Mucosa of descending colon (tissue), 3 donors: Measurements from ENCODE around the gene OR2T6. TPM values are rescaled to one million over a fixed set of nuclear protein-coding genes. Genes with fewer than 3 reads are reported as not detected.
A peak's percentile ranks its signal among the peaks of the same experiment; 100 is the strongest.
"Not testable (repeated sequence)": the region's sequence is repeated elsewhere in the genome, so short reads cannot be mapped to it uniquely, and the experiment has no call there.

Experiments
- ATAC-seq: fragments of 200-7000 bp; cut with Tn5 transposase; one replicate; pipeline ENCODE4 v1.9.1; 2020; ENCODE audit warnings: mild to moderate bottlenecking, moderate library complexity
- DNase-seq, 3 donors: peaks; one replicate each; pipeline ENCODE4 v3.0.0-alpha.2; 2020
- H3K36me3 ChIP-seq: fragments of 200-600 bp; one replicate; pipeline ENCODE4 v1.8.0; 2021; ENCODE audit warnings: low read depth, mild to moderate bottlenecking
- H3K4me1 ChIP-seq: fragments of 200-600 bp; one replicate; pipeline ENCODE4 v1.8.0; 2021; ENCODE audit warnings: low read depth, mild to moderate bottlenecking
- H3K4me3 ChIP-seq: fragments of 200-600 bp; one replicate; pipeline ENCODE4 v1.8.0; 2021; ENCODE audit warnings: mild to moderate bottlenecking
- H3K9me3 ChIP-seq: fragments of 200-600 bp; one replicate; pipeline ENCODE4 v1.8.0; 2021; ENCODE audit warnings: mild to moderate bottlenecking
- intact Hi-C, 2 donors: fragments of 100-400 bp; cut with DNase I in 1 of 2; cut with micrococcal nuclease in 1 of 2; formaldehyde crosslinking; loops; one replicate each; pipeline versions ENCODE4 v1.11.0 to v1.11.1; 2022; cut with DNase I, micrococcal nuclease
- total RNA-seq, 3 donors: library from RNA; stranded (reverse); fragmentation: NEBNext Ultra II Directional in 2 of 3; extraction: Animal tissue kit (Norgen Biotek cat#: 25700) in 2 of 3; gene quantifications; one replicate each; pipeline versions ENCODE4 v1.2.1 to v1.2.4, GENCODE V29; 2021 to 2023
- TF ChIP-seq, protein P1 (sequence below): fragments of 200-600 bp; IDR thresholded peaks from one replicate; pipeline ENCODE4 v1.8.0; 2022; ENCODE audit warnings: antibody characterized with exemption, mild to moderate bottlenecking
- donor health status: DM: no; HTN: no; CAD: no; lungs with moderate emphysema.
- donor health status: DM: no; HTN: no; CAD: no.
- donor health status: DM: no; HTN: yes; CAD: no.

OR2T6 gene
- total RNA-seq, 3 donors from 2014 or later = not detected

DNA sequence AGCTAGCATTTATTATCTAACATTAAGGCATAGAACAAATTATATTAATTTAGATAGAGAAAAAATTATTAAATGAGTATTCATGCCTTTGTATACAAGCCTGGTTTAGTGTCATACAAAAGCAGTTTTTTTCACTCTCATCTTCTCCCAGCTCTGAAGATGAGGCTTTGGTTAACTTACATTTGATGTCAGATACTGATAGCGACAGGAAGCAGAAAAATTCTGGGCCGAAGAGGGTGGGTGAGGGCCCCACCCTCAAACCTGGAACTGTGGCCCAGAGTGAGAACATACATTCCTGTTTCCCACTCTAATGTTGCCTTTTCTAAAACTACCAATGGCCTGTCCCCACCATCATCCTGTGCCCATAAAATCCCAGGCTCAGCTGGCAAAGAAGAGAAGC, 42.3 kb downstream of the OR2T6 start:
- no peaks in the 10 kb centered on the region for H3K4me1 ChIP-seq
- H3K4me3 ChIP-seq = no peak overlapping the region
- no peaks in the 10 kb centered on the region for H3K36me3 ChIP-seq
- intact Hi-C loops = no loop called here
- TF ChIP-seq, protein P1, sequence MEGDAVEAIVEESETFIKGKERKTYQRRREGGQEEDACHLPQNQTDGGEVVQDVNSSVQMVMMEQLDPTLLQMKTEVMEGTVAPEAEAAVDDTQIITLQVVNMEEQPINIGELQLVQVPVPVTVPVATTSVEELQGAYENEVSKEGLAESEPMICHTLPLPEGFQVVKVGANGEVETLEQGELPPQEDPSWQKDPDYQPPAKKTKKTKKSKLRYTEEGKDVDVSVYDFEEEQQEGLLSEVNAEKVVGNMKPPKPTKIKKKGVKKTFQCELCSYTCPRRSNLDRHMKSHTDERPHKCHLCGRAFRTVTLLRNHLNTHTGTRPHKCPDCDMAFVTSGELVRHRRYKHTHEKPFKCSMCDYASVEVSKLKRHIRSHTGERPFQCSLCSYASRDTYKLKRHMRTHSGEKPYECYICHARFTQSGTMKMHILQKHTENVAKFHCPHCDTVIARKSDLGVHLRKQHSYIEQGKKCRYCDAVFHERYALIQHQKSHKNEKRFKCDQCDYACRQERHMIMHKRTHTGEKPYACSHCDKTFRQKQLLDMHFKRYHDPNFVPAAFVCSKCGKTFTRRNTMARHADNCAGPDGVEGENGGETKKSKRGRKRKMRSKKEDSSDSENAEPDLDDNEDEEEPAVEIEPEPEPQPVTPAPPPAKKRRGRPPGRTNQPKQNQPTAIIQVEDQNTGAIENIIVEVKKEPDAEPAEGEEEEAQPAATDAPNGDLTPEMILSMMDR = no peak
- H3K9me3 ChIP-seq = peaks cover 37% of the 10 kb centered on the region
- DNase-seq (no peak), ATAC-seq (no peak)

DNA sequence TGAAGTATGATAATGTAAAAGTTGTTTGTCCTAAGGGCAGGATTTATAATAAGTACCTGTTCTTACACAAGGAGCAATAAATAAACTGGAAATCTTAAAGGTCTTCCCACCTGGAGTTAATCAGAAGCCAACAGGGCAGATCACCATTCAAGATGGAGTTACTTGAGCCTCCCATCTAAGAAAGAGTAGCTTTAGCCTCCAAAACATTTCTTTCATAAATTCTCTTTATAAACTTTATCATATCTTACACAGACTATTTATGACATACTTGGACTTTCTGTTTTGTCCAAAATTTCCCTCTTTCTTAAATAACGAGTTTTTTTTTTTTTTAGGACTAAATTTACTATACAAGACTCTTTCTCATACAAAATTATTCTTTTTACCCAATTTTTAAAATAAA, 45.8 kb downstream of the OR2T6 start:
- DNase-seq (no peak), ATAC-seq (no peak)
- Histone ChIP-seq H3K4me1 (no peaks in the 10 kb centered on the region), H3K4me3 (no peak overlapping the region), H3K9me3 (peaks cover 40% of the 10 kb centered on the region), H3K36me3 (no peaks in the 10 kb centered on the region)
- TF ChIP-seq, protein P1 = no peak
- intact Hi-C loops = no loop called here

DNA sequence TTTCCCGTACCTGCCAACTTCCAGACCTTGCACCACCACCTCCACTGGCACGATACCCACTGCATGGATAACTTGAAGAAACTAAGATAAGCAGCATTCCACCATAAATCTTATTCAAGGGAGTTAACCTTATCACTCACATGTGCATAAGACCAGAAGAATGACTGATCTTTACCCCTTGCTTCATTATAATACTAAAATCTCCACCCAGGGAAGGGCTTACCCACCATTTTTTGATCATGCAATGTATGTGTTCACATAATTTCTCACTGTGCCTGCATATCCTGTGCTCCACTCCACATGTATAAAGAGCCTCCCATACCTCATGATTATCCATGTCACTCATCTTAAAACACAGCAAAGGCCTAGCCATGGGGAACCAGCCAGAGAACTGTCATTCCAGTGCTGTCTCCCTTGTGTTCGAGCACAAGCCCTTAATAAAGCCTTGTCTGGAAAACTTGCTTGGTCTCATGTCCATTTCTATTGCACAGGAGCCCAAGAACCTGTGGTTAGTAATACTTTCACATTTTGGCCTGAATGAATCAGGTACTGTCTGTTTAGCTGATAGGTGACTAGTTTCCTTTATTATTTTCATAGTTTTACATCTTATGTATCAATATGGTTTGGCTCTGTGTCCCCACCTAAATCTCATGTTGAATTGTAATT, 52.1 kb downstream of the OR2T6 start:
- not testable (repeated sequence) for ATAC-seq

DNA sequence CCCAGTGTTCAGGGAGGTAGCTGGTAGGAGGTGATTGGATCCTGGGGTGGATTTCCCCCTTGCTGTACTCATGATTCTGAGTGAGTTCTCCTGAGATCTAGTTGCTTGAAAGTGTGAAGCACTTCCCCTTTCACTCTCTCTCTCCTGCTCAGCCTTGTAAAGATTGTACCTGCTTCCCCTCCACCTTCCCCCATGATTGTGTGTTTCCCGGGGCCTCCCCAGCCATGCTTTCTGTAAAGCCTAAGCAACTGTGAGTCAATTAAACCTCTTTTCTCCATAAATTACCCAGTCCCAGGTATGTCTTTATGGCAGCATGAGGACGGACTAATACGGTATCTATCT, 52.6 kb downstream of the OR2T6 start:
- DNase-seq, ATAC-seq, H3K4me1 ChIP-seq, H3K36me3 ChIP-seq, H3K4me3 ChIP-seq, H3K9me3 ChIP-seq, intact Hi-C loops: not testable (repeated sequence)

More for the DNA sequence above, 52.1 kb downstream of the OR2T6 start:
- intact Hi-C loops, H3K4me3 ChIP-seq, H3K36me3 ChIP-seq, H3K9me3 ChIP-seq, DNase-seq, H3K4me1 ChIP-seq: not testable (repeated sequence)

DNA sequence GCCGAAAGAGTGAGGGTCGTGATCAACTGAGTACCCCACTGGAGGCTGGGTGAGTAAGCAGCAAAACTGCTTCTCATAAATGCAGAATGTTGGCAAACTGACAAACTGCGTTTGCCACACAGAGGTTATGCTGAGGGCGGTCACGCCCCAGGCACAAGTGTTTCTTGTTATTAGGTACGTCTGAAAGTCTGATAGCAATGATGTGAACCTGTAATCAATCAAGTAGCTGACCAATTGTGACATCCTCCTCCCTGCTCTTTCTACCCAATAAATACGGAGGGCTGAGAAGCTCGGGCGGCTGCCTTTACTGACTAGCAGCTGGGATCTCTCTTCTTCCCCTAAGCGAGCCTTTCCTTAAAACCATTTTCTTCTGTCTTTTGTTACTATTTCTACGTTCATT, 56.1 kb downstream of the OR2T6 start:
- DNase-seq, ATAC-seq, H3K9me3 ChIP-seq, H3K4me3 ChIP-seq, intact Hi-C loops, H3K4me1 ChIP-seq, H3K36me3 ChIP-seq: not testable (repeated sequence)

DNA sequence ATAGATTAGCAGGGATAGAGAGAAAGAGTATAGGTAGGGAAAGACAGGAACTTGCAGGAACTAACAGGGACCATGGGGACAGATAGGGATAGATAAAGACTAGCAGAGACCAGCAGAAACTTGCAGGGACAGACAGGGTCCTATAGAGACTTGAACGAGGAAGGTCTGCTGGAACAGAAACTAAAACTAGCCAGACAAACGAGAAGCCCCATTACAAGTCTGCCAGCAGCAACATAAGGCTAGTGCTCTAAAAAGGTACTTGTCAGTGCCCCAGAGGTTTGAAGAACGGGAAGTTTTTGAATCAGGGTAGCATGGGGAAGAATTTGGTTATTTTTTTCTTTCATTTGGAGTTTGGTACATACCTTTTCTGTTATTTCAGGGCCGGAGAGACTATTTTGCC, 56.7 kb downstream of the OR2T6 start:
- DNase-seq, H3K36me3 ChIP-seq, H3K4me3 ChIP-seq, H3K9me3 ChIP-seq, intact Hi-C loops, H3K4me1 ChIP-seq, ATAC-seq: not testable (repeated sequence)

DNA sequence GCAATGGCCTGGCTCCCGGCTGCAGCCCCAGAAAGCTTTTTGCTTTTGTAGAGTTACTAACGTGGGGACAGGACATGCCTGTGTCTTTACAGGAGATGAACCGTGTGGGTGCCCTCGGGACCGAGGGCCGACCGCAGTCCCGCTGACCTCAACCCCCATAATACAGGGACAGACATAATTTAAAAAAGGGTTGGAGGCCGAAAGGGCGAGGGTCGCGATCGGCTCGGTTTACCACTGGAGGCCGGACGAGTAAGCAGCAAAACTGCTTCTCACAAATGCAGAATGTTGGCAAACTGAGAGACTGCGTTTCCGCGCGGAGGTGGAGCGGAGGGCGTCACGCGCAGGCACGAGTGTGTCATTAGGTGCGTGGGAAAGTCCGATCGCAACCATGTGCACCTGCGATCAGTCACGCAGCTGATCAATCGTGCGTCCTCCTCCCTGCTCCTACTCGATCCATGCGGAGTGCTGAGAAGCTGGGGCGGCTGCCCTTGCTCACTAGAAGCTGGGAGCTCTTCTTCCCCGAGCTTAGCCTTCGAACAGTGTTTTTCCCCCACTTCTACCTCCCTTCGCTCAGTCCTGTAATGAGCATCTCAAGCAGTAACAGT, 58.4 kb downstream of the OR2T6 start:
- intact Hi-C loops, H3K4me3 ChIP-seq, H3K9me3 ChIP-seq, ATAC-seq, H3K4me1 ChIP-seq, H3K36me3 ChIP-seq: not testable (repeated sequence)
- peak in 1 of 3 donors; percentile 34 for DNase-seq

DNA sequence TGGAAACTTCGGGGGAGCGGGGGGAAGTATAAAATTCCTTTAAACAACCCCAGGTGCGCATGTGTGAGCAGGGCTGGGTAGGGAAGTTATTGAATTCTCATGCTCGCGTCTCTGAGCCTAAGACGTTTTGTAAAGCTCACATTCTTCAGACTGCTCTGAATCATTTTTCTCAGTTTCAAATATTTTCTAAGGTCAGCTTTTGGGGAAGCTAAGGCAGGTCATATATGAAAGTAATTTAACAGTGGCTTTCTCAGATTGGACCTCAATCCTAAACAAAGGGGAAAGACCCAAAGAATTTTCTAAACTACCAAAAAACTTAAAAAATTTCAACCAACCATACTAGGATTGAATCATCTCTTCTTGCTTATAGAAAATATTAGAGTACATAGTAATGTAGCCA, 59.4 kb downstream of the OR2T6 start:
- intact Hi-C loops, H3K4me3 ChIP-seq, H3K36me3 ChIP-seq, H3K9me3 ChIP-seq, DNase-seq, H3K4me1 ChIP-seq, ATAC-seq: not testable (repeated sequence)

DNA sequence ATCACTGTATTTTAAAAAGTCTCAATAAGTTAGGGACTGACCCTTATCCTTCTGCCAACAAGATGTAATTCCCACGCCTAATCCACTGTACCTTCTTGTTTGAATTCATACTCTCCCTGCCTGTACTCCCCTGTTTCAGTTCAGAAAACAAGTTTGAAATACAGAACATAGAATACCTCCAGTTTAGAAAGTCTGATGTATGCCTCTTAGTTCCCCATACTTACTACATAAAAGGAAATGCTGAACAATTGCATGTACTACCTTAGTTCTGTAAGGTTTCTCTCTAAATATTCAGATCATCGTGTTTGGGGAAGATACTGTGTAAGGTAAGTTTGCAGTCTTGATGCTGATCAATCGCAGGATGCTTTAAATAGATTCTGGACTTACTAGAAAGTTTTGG, 60.8 kb downstream of the OR2T6 start:
- H3K4me1 ChIP-seq, H3K9me3 ChIP-seq, ATAC-seq, intact Hi-C loops, DNase-seq, H3K36me3 ChIP-seq, H3K4me3 ChIP-seq: not testable (repeated sequence)

DNA sequence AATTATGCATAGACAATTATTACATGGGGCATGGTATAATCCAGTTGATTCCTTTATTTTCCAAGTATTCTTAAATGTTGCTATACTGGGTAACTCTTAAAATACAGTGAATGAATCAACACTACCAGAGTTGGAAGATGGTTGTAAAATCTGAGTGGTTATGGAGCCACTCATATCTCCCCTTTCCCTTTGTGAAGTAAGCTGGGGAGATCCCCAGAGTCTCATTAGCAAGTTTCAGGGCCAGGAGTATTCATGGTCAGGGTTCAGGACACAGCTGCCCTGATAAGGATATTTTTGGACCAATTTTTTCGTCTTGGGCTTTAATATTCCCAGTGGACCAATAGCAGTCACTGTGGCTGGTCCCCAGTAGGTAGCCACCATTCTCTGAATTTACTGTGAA, 63.1 kb downstream of the OR2T6 start:
- ATAC-seq, intact Hi-C loops, DNase-seq, H3K9me3 ChIP-seq, H3K4me3 ChIP-seq, H3K36me3 ChIP-seq, H3K4me1 ChIP-seq: not testable (repeated sequence)

DNA sequence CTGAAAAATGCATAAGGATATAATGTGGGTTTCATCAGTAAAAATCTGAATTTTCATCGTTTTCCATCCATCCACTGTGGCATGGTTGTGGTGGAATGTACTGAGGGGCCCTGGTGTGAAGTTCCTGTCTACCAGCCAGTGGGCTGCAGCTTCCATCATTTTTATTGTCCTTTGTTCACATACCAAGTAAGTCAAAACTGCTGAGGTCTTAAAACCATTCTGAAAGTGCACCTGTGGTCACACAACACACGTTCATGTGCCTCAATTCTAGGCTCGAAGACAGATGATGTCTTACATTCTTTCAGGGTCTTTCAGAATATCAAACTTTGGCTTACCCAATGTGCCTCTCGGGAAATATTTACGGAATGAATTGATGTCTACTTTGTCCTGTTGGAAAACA, 63.7 kb downstream of the OR2T6 start:
- H3K36me3 ChIP-seq, DNase-seq, H3K4me3 ChIP-seq, H3K4me1 ChIP-seq, intact Hi-C loops, H3K9me3 ChIP-seq, ATAC-seq: not testable (repeated sequence)
